ENCODE results near the gene RAB24.

DNA sequence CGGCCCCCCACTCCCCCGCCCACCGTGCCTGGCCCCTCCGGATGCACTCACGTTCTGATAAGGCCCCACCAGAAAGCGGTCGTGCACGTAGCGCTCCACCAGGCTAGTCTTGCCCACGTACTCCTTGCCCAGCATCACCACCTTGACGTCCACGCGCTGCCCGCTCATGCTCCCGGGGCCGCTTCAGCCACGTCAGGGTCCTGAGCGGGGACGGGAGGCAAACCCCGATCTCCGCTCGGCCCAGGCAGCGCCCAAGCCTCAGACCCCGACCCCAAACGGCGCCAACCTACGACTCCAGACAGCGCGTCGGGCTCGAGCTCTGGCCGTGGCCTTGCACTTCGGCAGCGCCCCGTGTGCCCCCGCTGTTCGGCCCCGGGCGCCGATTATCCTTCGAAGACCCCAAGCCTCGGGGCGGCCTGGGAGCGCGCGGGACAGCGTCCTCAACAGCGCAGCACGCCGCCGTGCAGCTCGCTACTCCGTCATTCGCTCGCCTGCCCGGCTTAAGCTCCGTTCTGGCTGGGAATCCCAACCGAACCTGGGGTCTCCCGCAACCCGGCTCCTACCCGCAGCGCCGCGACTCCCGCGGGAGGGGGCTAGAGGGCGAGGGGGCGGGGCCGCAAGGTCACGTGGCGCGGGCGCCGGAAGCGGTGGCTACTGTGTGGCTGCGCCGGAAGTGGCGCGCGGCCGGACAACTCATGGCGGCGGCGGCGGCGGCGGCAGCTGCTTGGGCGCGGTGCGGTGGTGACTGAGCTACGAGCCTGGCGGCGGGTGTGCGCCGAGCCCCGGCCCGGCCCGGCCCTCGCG is at the start of gene RAB24, which contains the start of gene PRELID1:
- TF ChIP-seq, protein P1, sequence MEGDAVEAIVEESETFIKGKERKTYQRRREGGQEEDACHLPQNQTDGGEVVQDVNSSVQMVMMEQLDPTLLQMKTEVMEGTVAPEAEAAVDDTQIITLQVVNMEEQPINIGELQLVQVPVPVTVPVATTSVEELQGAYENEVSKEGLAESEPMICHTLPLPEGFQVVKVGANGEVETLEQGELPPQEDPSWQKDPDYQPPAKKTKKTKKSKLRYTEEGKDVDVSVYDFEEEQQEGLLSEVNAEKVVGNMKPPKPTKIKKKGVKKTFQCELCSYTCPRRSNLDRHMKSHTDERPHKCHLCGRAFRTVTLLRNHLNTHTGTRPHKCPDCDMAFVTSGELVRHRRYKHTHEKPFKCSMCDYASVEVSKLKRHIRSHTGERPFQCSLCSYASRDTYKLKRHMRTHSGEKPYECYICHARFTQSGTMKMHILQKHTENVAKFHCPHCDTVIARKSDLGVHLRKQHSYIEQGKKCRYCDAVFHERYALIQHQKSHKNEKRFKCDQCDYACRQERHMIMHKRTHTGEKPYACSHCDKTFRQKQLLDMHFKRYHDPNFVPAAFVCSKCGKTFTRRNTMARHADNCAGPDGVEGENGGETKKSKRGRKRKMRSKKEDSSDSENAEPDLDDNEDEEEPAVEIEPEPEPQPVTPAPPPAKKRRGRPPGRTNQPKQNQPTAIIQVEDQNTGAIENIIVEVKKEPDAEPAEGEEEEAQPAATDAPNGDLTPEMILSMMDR (IDR thresholded peaks at IDR 0.05; ENCODE audit: low read depth, low read length, missing input control): no peak
- TF ChIP-seq TAF1 (conservative IDR thresholded peaks at IDR 0.05): no peak
